Muscle layer of colon (tissue), 2 donors: ENCODE data around the gene SYNE2.

ENCODE experiments used
- H3K27ac ChIP-seq: one replicate; pipeline ENCODE4 v1.7.0; 2013; ENCODE audit warnings: low read depth, mild to moderate bottlenecking, low read length, moderate library complexity
- H3K27me3 ChIP-seq, 2 donors: one replicate each; pipeline ENCODE4 v1.7.0; 2013; ENCODE audit warnings: low read length in 2 of 2, mild to moderate bottlenecking in 2 of 2; ENCODE audit not compliant: insufficient read depth in 2 of 2, control insufficient read depth in 1 of 2
- H3K36me3 ChIP-seq: one replicate; pipeline ENCODE4 v1.7.0; 2013; ENCODE audit warnings: mild to moderate bottlenecking, low read length; ENCODE audit not compliant: insufficient read depth
- H3K4me1 ChIP-seq: one replicate; pipeline ENCODE4 v1.7.0; 2013; ENCODE audit warnings: mild to moderate bottlenecking, low read length; ENCODE audit not compliant: insufficient read depth
- H3K4me3 ChIP-seq, 2 donors: one replicate each; pipeline ENCODE4 v1.7.0; 2013; ENCODE audit warnings: low read length in 2 of 2, low read depth in 1 of 2, mild to moderate bottlenecking in 1 of 2, moderate library complexity in 1 of 2
- H3K9ac ChIP-seq: one replicate; pipeline ENCODE4 v1.7.0; 2013; ENCODE audit warnings: low read length
- H3K9me3 ChIP-seq: one replicate; pipeline ENCODE4 v1.7.0; 2013; ENCODE audit warnings: mild to moderate bottlenecking, low read length
- donor health status: abdominal sarcoma.
- donor health status: Adenocarcinoma of cecum.

The SYNE2 gene

GRCh38 chr14:64194404-64194803 lies 341.6 kb downstream of the SYNE2 start:
- Histone ChIP-seq H3K27me3 (no peaks in the 10 kb centered on the region), H3K9me3 (no peaks in the 10 kb centered on the region), H3K36me3 (no peaks in the 10 kb centered on the region), H3K4me1 (no peaks in the 10 kb centered on the region), H3K27ac (no peak overlapping the region), H3K9ac (no peak overlapping the region), H3K4me3 (no peak overlapping the region)

- Histone ChIP-seq H3K4me1 (no peaks in the 10 kb centered on the region), H3K9ac (no peak overlapping the region), H3K27ac (no peak overlapping the region), H3K9me3 (no peaks in the 10 kb centered on the region), H3K27me3 (no peaks in the 10 kb centered on the region), H3K4me3 (no peak overlapping the region), H3K36me3 (no peaks in the 10 kb centered on the region)
Observed at GRCh38 chr14:64195199-64195598, 342.4 kb downstream of the SYNE2 start.

GRCh38 chr14:64196056-64196455 lies 343.3 kb downstream of the SYNE2 start:
- Histone ChIP-seq H3K36me3 (no peaks in the 10 kb centered on the region), H3K4me1 (no peaks in the 10 kb centered on the region), H3K9ac (no peak overlapping the region), H3K27me3 (no peaks in the 10 kb centered on the region), H3K4me3 (no peak overlapping the region), H3K9me3 (no peaks in the 10 kb centered on the region), H3K27ac (no peak overlapping the region)

- Histone ChIP-seq H3K9ac (no peak overlapping the region), H3K4me1 (no peaks in the 10 kb centered on the region)
Observed at GRCh38 chr14:64196814-64197411, 344.1 kb downstream of the SYNE2 start.

GRCh38 chr14:64197996-64198395 lies 345.2 kb downstream of the SYNE2 start:
- no peak overlapping the region for H3K4me3 ChIP-seq
- H3K4me1 ChIP-seq = no peaks in the 10 kb centered on the region
- no peaks in the 10 kb centered on the region for H3K36me3 ChIP-seq
- H3K27me3 ChIP-seq = no peaks in the 10 kb centered on the region
- H3K9me3 ChIP-seq = no peaks in the 10 kb centered on the region
- H3K9ac ChIP-seq = no peak overlapping the region
- no peak overlapping the region for H3K27ac ChIP-seq

More at GRCh38 chr14:64196814-64197411, 344.1 kb downstream of the SYNE2 start:
- no peaks in the 10 kb centered on the region for H3K36me3 ChIP-seq
- H3K27me3 ChIP-seq = no peaks in the 10 kb centered on the region
- H3K9me3 ChIP-seq = no peaks in the 10 kb centered on the region
- no peak overlapping the region for H3K27ac ChIP-seq
- H3K4me3 ChIP-seq = peak overlapping the region; percentile 0 to 45

GRCh38 chr14:64198486-64198885 lies 345.7 kb downstream of the SYNE2 start:
- Histone ChIP-seq H3K36me3 (no peaks in the 10 kb centered on the region), H3K4me3 (no peak overlapping the region), H3K9me3 (no peaks in the 10 kb centered on the region), H3K9ac (no peak overlapping the region), H3K27ac (no peak overlapping the region), H3K4me1 (no peaks in the 10 kb centered on the region), H3K27me3 (no peaks in the 10 kb centered on the region)

GRCh38 chr14:64200170-64200569 lies 347.4 kb downstream of the SYNE2 start:
- Histone ChIP-seq H3K27me3 (no peaks in the 10 kb centered on the region), H3K36me3 (no peaks in the 10 kb centered on the region), H3K4me1 (no peaks in the 10 kb centered on the region), H3K27ac (no peak overlapping the region), H3K9me3 (no peaks in the 10 kb centered on the region), H3K4me3 (no peak overlapping the region), H3K9ac (no peak overlapping the region)

GRCh38 chr14:64201296-64201695 lies 348.5 kb downstream of the SYNE2 start:
- no peaks in the 10 kb centered on the region for H3K4me1 ChIP-seq
- H3K36me3 ChIP-seq = no peaks in the 10 kb centered on the region
- no peaks in the 10 kb centered on the region for H3K27me3 ChIP-seq
- no peak overlapping the region for H3K4me3 ChIP-seq
- no peak overlapping the region for H3K27ac ChIP-seq
- no peak overlapping the region for H3K9ac ChIP-seq
- no peaks in the 10 kb centered on the region for H3K9me3 ChIP-seq

- Histone ChIP-seq H3K4me3 (no peak overlapping the region), H3K9ac (no peak overlapping the region), H3K36me3 (no peaks in the 10 kb centered on the region), H3K9me3 (no peaks in the 10 kb centered on the region), H3K27ac (no peak overlapping the region), H3K4me1 (no peaks in the 10 kb centered on the region), H3K27me3 (no peaks in the 10 kb centered on the region)
Observed at GRCh38 chr14:64201921-64202545, 349.2 kb downstream of the SYNE2 start.

GRCh38 chr14:64202716-64203115 lies 349.9 kb downstream of the SYNE2 start:
- Histone ChIP-seq H3K4me1 (no peaks in the 10 kb centered on the region), H3K9me3 (no peaks in the 10 kb centered on the region), H3K27ac (no peak overlapping the region), H3K27me3 (no peaks in the 10 kb centered on the region), H3K4me3 (no peak overlapping the region), H3K36me3 (no peaks in the 10 kb centered on the region), H3K9ac (no peak overlapping the region)

- H3K36me3 ChIP-seq = no peaks in the 10 kb centered on the region
- H3K4me1 ChIP-seq = no peaks in the 10 kb centered on the region
- H3K27ac ChIP-seq = no peak overlapping the region
Observed at GRCh38 chr14:64203366-64204006, 350.7 kb downstream of the SYNE2 start.

GRCh38 chr14:64208261-64208660 lies 355.5 kb downstream of the SYNE2 start:
- Histone ChIP-seq H3K4me1 (no peaks in the 10 kb centered on the region), H3K27me3 (no peaks in the 10 kb centered on the region), H3K9ac (no peak overlapping the region), H3K9me3 (no peaks in the 10 kb centered on the region), H3K36me3 (peaks cover 11% of the 10 kb centered on the region), H3K27ac (no peak overlapping the region), H3K4me3 (no peak overlapping the region)

More at GRCh38 chr14:64203366-64204006, 350.7 kb downstream of the SYNE2 start:
- H3K4me3 ChIP-seq = no peak overlapping the region
- H3K27me3 ChIP-seq = no peaks in the 10 kb centered on the region
- H3K9ac ChIP-seq = no peak overlapping the region
- no peaks in the 10 kb centered on the region for H3K9me3 ChIP-seq
